HL-60 (cell line): ENCODE data around the gene EFR3B.

Experiments
- DNase-seq, 2 experiments: peaks; one replicate each; pipeline ENCODE4 v3.0.0-alpha.2; 2010 to 2020; ENCODE audit warnings: low read depth in 1 of 2, low spot score in 1 of 2
- H3K27ac ChIP-seq: fragments of 250-450 bp; sonication (Bioruptor Pico); replicated peaks from 2 replicates; pipeline ENCODE4 v1.5.1; 2020; ENCODE audit warnings: mild to moderate bottlenecking, moderate library complexity
- H3K27me3 ChIP-seq: fragments of 250-450 bp; sonication (Bioruptor Pico); 2 replicates; pipeline ENCODE4 v1.5.1; 2021; ENCODE audit warnings: mild to moderate bottlenecking, moderate library complexity; ENCODE audit not compliant: insufficient read depth, poor library complexity, severe bottlenecking
- H3K4me3 ChIP-seq: replicated peaks from 2 replicates; pipeline ENCODE4 v1.5.1; 2011; ENCODE audit warnings: mild to moderate bottlenecking, control low read depth, low read length; ENCODE audit not compliant: insufficient read depth
- CTCF ChIP-seq: IDR thresholded peaks from one replicate; pipeline ENCODE4 v1.5.1; 2011; ENCODE audit warnings: low read length, control low read depth, inconsistent platforms; ENCODE audit not compliant: insufficient read depth
- GABPA ChIP-seq: IDR thresholded peaks from 2 replicates; pipeline ENCODE4 v1.6.1; 2012; ENCODE audit warnings: low read depth
- POLR2AphosphoS5 ChIP-seq: IDR thresholded peaks from 2 replicates; pipeline ENCODE4 v1.6.1; 2012; ENCODE audit warnings: low read depth
- REST ChIP-seq: IDR thresholded peaks from 2 replicates; pipeline ENCODE4 v1.6.1; 2012; ENCODE audit warnings: low read depth; ENCODE audit not compliant: insufficient replicate concordance
- SPI1 ChIP-seq: IDR thresholded peaks from 2 replicates; pipeline ENCODE4 v1.6.1; 2012; ENCODE audit warnings: low read depth, mild to moderate bottlenecking, borderline replicate concordance

The EFR3B gene

GRCh38 chr2:25198209-25198525, 156.3 kb downstream of the EFR3B start:
- Histone ChIP-seq H3K4me3 (no peak overlapping the region), H3K27me3 (no peaks in the 10 kb centered on the region), H3K27ac (no peak overlapping the region)
- no peak for TF ChIP-seq REST
- DNase-seq: no peak

GRCh38 chr2:25198576-25198975, 156.7 kb downstream of the EFR3B start:
- DNase-seq: no peak
- no peak overlapping the region for H3K27ac ChIP-seq
- H3K4me3 ChIP-seq: no peak overlapping the region
- TF ChIP-seq SPI1 (no peak), GABPA (no peak), CTCF (no peak), POLR2AphosphoS5 (no peak), REST (no peak)
- no peaks in the 10 kb centered on the region for H3K27me3 ChIP-seq

GRCh38 chr2:25201265-25201664, 159.4 kb downstream of the EFR3B start:
- Histone ChIP-seq H3K27ac (no peak overlapping the region), H3K4me3 (no peak overlapping the region), H3K27me3 (no peaks in the 10 kb centered on the region)
- TF ChIP-seq CTCF (no peak), GABPA (no peak), REST (no peak), SPI1 (no peak), POLR2AphosphoS5 (no peak)
- no peak for DNase-seq

GRCh38 chr2:25201794-25202193, 159.9 kb downstream of the EFR3B start:
- DNase-seq: no peak
- Histone ChIP-seq H3K27me3 (no peaks in the 10 kb centered on the region), H3K4me3 (no peak overlapping the region), H3K27ac (no peak overlapping the region)
- TF ChIP-seq POLR2AphosphoS5 (no peak), SPI1 (no peak), GABPA (no peak)
